DMS53 treated with DMSO at 0.1 percent for 48 hours (cell line): ENCODE results near the gene ACR.
"Not testable (repeated sequence)": the region's sequence is repeated elsewhere in the genome, so short reads cannot be mapped to it uniquely, and the experiment has no call there.

Experiments used
- DNase-seq: peaks from one replicate; lab custom pipeline; 2025; ENCODE audit not compliant: unreplicated experiment; lab: John Stamatoyannopoulos, UW

ACR gene

DNA sequence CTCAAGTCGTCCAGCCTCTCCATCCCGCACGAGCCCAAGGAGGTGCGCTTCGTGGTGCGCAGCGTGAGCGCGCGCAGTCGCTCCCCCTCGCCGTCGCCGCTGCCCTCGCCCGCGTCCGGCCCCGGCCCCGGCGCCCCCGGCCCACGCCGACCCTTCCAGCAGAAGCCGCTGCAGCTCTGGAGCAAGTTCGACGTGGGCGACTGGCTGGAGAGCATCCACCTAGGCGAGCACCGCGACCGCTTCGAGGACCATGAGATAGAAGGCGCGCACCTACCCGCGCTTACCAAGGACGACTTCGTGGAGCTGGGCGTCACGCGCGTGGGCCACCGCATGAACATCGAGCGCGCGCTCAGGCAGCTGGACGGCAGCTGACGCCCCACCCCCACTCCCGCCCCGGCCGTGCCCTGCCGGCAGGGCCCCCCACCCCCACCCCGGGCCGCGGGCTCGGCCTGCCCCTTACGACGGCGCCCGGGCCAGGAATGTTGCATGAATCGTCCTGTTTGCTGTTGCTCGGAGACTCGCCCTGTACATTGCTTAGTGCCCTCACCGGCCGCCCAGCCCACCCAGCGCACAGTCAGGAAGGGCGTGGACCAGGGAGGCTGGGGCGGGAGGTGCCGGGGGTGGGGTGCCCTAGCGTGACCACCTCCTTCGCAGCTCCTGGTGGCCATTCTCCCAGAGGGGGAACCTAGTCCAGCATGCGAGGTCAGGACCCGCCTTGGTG, 6.9 kb upstream of the ACR start:
- no peak for DNase-seq

GRCh38 chr22:50731811-50732624, 6.0 kb upstream of the ACR start:
- no peak for DNase-seq

DNA sequence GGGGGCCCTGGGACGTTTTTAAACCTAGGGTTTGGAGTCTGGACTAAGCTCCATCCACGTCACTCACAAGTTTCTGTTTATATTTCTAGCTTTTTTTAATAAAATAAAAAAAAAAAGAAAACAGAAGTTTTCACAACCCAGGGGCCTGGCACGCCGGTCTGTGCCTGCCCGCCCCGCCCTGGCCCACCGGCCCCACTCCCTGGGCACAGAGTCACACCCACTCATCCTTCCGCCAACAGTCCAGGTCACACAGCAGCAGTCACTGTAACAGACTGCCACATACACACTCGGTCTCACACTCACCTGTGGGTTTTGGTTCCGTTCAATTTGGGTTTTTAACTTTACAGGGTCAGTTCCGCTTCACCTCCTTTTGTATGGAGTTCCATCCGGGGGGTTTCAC, 5.3 kb upstream of the ACR start:
- no peak for DNase-seq

GRCh38 chr22:50733521-50734342, 4.3 kb upstream of the ACR start:
- DNase-seq, result no peak

- DNase-seq, result no peak
Observed at GRCh38 chr22:50734343-50734771, 3.6 kb upstream of the ACR start.

DNA sequence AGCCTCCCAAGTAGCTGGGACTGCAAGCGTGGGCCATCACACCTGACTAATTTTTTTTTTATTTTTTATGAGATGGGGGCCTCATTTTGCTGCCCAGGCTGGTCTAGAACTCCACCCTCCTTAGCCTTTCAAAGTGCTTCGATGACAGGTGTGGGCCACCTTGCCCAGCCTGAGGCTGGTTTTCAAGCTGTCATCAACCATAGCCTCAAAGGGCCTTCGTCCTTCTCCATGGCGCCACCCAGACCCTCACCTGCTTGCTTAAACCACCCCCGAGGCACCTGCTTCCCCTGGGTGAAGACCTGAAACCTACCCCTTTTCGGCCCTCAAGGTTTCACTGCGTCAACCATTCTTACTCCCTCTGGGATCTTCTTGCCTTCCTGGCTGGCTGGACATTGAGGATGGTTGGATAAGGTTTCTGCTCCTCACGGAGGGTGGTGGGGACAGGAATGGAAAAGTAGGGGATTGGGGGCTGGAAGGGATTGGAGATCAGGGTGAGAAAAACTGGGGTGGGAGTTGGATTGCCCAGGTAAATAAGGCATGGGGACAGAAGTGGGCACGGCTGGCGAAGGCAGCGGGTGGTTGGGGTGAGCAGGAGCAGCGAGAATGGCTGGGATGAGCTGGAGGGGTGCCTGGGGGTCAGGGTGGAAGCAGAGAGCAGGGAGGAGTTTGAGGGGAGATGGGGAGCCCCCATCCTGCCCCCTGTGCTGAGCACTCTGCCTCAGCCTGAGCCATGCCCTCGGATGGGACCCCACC, 2.8 kb upstream of the ACR start:
- DNase-seq, result no peak

DNA sequence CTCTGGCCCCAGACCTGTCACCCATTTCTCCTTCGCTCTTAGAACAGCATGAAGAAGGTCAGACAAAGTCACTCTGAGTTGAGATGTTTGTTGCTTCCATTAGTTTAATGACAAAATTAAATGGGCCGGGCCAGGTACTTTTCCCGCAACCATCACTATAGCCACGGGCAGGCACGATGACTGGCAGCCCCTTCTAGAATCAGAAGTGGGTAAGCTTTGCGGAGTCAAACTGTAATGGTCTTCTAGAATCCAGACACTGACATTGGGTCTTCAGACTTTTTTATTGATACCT, 2.3 kb upstream of the ACR start:
- DNase-seq, result no peak

DNA sequence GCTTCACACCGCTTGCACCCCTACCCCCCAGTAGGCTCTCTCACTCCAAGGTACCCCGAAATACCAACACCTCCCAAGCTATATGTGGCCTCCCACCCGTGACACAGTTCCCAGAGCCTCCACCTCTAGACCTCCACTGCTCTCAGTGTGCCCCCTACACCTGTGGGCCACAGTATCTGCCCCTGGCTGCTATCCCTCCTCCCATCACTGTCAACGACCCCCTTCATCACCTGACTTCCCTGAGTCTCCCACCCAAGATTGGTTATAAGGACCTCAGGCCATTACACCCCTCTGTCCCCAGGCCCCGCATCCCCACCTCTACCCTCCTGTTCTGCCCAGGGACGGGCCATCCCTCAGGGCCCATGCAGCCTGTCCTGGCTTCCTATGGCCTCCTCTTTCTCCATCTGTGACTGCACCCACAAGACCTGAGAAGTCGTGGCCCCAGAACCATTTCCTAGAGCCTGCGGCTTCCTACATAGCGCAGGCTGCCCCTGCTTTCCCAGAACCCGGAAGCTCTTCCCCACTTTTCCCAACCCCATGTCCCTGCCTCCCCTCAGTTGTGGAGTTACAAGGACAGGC, 734 bp downstream of the ACR start:
- DNase-seq, result no peak

DNA sequence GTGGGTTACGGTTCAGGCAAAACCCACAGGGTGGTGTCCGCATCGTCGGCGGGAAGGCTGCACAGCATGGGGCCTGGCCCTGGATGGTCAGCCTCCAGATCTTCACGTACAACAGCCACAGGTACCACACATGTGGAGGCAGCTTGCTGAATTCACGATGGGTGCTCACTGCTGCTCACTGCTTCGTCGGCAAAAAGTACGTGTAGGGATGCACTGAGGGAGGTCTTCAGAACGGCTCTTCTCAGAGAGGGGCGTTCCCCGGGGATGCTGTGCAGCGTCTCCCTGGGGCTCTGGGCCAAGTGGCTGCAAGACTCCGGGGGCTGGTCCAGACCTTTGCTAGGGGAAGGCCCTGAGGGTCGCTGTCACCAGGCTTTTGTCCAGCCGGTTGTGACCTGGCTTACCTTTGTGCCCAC, 1.3 kb downstream of the ACR start:
- DNase-seq, result no peak

- peak; percentile 26 for DNase-seq
Observed at GRCh38 chr22:50739894-50740293, 1.9 kb downstream of the ACR start.

- DNase-seq, result not testable (repeated sequence)
Observed at GRCh38 chr22:50740714-50741113, 2.7 kb downstream of the ACR start.

DNA sequence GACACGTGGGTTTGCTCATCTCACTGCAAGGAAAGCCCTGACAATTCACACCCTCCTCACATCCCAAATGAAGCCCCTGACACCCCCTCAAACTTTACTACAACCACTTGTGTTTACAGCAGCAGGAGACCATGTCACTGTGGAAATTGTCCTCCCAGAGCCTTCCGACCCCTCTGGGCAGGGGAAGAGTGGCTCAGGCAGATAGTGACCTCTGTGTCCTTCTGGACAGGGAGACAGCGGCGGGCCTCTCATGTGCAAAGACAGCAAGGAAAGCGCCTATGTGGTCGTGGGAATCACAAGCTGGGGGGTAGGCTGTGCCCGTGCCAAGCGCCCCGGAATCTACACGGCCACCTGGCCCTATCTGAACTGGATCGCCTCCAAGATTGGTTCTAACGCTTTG, 6.4 kb downstream of the ACR start:
- not testable (repeated sequence) for DNase-seq

DNA sequence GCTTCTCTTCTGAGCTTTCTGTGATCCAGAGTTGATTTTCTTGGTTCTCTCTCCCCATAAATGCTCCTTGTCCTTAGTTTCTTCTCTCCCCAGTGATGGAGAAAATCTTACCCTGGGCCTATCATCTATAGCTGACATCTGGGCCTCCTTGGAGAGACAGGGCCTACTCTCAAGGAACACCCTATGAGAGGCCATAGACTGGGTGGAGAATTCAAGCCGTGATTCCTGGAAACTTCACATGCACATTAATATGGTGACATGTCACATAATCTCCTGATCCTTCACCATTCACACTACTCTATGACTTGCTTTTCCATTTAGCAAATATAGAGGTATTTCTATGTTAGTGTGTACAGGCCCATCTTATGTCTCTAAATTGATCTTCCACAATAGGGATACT, 9.5 kb downstream of the ACR start:
- DNase-seq, result not testable (repeated sequence)

GRCh38 chr22:50748630-50749029, 10.6 kb downstream of the ACR start:
- not testable (repeated sequence) for DNase-seq

DNA sequence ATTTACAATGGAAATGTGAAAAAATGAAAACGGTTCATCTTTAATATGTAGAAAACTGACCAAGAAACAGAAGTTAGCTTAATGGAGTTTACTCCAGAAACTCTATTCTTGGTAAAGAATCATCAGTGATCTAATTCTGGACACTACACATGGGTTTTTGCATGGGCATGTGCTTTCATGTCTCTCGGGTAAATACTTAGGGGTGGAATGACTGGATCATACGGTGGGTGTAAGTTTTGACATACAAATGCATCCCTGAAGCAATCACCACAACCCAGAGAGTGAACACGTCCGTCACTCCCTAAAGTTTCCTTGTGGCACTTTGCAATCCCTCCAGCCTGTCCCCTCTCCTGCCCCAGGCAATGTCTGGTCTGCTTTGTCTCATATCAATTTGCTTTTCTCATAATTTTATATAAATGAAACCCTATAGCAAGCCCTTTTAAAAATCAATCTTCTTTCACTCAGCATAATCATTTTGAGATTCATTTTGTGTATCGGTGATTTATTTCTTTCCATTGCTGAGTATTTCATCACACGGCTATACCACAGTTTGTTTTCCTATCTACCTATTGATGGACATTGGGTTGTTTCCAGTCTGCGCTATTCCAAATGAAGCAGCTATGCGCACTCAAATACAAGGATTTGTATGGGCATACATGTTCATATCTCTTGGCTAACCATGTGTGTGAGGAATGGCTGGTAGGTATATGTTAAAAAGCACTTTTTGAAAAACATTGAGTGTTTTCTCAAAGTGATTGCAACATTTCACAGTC, 11.5 kb downstream of the ACR start:
- not testable (repeated sequence) for DNase-seq

GRCh38 chr22:50755251-50755650, 17.2 kb downstream of the ACR start:
- DNase-seq, result not testable (repeated sequence)

- DNase-seq, result not testable (repeated sequence)
Observed at GRCh38 chr22:50756406-50756805, 18.4 kb downstream of the ACR start.

DNA sequence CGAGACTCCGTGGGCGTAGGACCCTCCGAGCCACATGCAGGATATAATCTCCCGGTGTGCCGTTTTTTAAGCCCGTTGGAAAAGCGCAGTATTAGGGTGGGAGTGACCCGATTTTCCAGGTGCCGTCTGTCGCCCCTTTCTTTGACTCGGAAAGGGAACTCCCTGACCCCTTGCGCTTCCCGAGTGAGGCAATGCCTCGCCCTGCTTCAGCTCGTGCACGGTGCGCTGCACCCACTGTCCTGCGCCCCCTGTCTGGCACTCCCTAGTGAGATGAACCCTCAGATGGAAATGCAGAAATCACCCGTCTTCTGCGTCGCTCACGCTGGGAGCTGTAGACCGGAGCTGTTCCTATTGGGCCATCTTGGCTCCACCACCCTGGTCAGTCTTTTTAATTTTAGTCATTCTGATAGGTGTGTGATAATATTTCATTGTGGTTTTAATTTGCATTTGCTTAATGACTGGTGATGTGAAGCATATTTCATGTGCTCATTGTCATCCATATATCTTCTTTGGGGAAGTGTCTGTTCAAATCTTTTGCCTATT, 19.0 kb downstream of the ACR start:
- DNase-seq, result not testable (repeated sequence)

DNA sequence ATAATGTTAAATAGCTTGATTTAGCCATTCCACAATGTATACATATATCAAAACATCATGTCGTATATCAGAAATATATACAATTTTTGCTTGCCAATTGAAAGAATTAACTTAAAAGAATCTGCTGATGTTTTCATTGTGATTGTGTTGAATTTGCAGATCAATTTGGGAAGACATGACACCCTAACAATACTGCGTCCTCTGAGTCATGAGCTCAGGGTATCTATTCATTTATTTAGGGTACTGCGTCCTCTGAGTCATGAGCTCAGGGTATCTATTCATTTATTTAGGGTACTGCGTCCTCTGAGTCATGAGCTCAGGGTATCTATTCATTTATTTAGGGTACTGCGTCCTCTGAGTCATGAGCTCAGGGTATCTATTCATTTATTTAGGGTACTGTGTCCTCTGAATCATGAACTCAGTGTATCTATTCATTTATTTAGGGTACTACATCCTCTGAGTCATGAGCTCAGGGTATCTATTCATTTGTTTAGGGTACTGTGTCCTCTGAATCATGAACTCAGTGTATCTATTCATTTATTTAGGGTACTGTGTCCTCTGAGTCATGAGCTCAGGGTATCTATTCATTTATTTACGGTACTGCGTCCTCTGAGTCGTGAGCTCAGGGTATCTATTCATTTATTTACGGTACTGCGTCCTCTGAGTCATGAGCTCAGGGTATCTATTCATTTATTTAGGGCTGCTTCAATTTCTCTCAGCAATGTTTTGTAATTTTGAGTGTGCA, 21.8 kb downstream of the ACR start:
- DNase-seq, result peak; percentile 26
